SHP77 (cell line): Measurements from ENCODE around the gene SYCE1.
A peak's percentile ranks its signal among the peaks of the same experiment; 100 is the strongest.
"Not testable (repeated sequence)": the region's sequence is repeated elsewhere in the genome, so short reads cannot be mapped to it uniquely, and the experiment has no call there.

ENCODE experiments used
- DNase-seq, 2 experiments: peaks; one replicate each; lab custom pipeline; 2025; lab: John Stamatoyannopoulos, UW

SYCE1 gene

DNA sequence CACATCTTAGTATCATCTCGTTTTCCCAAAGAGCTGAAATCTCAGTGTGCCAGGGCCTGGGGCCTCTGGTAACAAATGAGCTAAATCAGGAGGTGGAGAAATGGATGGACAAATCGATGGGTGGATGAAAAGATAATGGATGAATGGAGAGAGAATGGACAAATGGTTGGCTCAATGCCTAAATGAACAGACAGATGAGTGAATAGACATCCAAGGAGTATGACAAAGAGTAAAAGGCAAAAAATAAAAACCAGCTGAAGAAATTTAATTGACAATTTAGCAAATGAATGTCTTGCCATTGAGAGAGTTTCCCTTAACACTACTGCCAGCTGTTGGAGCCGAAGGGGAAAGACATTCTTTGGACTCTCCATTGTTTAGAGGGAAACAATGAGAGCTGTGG is 8.0 kb downstream of the SYCE1 start:
- DNase-seq = no peak

DNA sequence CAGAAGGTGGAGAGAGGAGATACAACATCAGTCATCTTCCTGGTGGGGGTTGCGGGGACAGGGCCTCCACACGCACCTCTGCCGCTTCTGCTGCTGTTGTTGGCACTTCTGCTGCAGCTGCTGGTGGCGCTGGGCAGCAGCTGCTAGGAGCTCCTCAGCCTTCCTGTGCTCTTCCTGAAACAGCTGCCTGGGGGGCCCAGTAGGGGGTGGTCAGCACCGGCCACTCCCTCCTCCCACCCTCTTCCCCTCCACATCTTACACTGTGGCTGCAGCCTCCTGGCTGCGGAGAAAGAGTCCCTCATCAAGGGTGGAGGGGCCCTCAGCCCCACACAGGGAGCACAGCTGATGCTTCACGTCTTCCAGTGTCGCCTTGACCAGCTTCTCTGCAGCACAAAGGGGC is 9.9 kb downstream of the SYCE1 start:
- DNase-seq = no peak

DNA sequence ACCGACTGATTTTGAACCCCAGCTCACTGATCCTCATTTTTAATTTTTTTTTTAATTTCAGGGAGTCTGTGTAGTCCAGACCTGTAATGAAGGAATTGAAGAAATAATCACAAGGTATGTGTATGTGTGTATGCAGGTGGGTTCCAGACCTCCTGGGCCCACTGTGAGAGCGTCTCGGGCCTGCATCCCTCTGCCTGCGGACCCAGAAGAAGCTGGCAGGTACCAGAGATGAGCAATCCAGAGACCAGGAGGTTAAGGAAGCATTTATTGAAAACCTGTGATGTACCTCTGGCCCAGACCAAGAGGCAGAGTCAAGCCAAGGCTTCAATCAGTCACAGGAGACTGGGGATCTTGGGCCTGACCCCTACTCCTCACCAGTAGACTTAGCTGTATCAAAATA is 10.8 kb downstream of the SYCE1 start:
- no peak for DNase-seq

DNA sequence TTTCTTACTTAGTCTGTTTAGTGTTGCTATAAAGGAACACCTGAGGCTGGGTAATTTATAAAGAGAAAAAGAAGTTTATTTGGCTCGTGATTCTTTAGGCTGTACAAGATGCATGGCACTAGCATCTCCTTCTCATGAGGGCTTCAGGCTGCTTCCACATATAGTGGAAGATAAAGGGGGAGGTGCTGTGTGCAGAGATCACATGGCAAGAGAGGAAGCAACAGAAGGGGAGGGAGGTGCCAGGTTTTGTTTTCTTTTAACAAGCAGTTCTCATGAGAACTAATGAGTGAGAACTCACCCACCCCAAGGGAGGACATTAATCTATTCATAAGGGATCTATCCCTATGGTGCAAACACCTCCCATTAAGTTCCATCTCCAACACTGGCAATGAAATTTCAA is 20.9 kb downstream of the SYCE1 start:
- no peak for DNase-seq

DNA sequence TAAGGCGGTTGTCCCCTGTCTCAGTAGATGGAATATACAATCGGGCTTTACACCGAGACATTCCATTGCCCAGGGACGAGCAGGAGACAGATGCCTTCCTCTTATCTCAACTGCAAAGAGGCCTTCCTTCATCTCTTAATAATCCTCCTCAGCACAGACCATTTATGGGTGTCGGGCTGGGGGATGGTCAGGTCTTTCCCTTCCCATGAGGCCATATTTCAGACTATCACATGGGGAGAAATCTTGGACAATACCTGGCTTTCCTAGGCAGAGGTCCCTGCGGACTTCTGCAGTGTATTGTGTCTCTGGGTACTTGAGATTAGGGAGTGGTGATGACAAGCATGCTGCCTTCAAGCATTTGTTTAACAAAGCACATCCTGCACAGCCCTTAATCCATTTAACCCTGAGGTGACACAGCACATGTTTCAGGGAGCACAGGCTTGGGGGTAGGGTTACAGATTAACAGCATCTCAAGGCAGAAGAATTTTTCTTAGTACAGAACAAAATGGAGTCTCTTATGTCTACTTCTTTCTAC is 23.9 kb downstream of the SYCE1 start:
- not testable (repeated sequence) for DNase-seq

DNA sequence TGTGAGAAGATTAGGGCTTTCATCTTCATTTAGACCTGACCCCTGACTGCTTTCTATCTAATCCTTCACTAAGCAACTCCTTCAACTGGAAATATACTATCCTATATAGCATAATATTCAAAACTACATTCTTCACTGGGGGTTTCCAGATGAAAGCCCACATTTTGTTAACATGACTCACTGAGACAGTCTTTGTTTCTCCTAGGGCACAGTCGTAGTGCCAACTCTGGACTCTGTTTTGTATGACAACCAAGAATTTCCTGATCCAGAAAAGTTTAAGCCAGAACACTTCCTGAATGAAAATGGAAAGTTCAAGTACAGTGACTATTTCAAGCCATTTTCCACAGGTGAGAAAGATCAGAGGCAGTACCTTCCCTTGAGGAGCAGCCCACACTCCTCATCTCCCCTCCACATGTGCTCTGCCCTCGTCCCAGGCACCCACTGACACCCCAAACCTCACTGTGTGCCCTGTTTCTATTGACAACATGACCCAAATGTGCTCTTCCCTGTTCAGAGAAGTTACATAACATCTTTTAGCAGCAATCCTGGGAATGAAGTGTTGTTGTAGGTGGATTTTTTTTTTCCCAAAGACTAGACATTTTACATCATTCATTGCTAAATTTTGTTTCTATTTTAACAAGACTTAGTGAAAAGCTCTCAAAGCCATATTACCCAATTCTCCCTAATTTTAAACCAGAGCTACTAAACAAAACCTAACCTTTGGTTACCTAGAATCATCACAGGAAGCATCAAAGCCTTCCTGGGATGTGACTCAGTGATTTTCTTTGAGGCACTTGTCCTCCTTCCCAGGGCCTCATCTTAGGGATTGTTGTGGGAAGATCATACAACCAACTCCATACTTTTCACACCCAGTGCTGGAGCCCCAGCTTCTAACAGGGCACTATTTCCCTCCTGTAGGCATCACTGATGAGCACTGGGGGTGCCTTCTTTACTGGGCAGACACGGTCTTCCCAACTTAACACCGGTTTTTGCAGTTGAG is 27.5 kb downstream of the SYCE1 start:
- no peak for DNase-seq

DNA sequence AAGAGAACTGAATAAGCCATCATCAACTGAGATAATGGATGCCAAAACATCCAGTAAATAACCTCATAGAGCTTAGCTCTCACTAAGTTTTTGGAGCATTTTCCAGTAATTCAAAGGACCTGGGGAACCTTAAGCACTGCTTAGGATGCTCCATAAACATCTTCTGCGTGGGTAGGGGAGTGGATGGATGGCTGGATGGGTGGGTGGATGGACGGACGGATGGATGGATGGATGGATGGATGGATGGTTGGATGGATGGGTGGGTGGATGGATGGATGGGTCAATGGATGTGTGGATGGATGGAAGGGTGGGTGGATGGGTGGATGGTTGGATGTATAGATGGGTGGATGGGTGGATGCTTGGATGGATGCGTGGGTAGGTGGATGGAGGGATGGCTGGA is 29.2 kb downstream of the SYCE1 start:
- no peak for DNase-seq

DNA sequence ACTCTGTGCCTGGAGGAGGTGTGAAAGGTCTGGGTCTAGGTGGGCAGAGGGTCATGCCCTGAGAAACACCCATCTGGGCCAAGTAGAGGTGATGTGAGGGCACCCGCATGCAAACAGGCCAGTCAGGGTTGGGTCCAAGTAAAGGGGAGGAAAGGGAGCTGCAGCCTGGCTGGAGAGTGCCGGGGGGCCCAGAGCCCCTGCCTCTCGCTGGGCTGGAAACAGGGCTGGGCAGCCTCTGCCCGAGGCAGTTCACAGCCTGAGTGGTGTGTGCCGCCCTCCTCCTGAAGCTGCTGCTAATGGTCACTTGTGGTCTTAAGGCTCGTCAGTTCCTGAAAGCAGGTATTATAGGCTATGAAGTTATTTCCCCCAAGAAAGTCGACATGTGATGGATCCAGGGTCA is 31.0 kb downstream of the SYCE1 start:
- DNase-seq = no peak

DNA sequence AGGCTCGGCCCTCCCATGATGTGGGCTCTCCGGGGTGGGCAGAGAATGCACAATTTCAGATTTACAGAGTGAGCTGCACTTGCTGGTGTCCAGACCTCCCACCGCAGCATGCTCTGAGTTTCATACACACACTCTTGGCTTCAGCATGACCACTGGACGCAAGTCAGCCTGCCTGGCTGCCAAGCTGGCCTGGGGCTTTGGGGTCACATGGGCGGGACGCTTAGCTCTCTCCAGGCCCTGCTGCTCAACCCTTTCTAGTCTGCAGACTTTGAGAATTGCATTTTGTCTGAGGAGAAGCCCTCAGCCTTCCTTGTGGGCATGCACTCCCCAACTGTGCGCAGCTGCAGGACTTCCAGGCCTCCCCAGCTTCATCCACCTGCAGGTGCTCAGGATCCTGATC is 32.5 kb downstream of the SYCE1 start:
- DNase-seq = no peak

DNA sequence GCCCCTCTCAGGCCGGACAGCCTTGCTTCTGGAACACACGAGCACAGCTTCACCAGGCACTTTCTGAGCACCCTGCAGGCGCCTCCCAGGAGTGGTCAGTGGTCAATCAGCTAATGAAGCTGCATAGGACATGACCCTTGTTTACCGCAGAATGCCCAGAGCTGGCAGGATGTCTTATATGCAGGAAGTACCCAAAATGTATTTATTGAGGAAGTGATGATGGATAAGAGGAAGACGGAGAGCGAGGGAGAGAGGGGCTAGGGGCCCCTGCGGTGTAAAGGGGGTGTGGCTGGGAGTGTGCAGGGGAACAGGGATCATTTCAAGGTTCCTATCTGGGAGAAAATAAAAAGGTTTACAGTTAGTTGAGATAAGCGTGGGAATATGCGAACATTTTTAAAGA is 34.9 kb downstream of the SYCE1 start:
- no peak for DNase-seq

DNA sequence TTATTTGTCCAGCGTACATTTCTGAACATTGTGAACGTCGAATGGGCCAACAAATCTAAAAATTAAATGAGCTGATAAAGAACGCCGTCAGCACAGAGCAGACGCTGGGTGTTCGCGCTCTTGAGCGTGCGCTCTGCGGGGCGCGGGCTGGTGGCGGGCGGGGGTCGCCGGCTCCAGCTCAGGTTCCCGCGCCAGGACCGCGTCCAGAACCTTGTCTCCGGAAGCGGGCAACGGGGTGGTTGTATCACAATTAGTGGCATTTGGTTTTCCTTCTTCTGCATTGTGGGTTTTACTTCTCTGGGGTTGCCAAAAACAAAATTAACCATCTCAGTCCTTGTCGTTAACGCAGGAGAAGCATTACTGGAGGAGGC is 35.8 kb downstream of the SYCE1 start:
- no peak for DNase-seq

DNA sequence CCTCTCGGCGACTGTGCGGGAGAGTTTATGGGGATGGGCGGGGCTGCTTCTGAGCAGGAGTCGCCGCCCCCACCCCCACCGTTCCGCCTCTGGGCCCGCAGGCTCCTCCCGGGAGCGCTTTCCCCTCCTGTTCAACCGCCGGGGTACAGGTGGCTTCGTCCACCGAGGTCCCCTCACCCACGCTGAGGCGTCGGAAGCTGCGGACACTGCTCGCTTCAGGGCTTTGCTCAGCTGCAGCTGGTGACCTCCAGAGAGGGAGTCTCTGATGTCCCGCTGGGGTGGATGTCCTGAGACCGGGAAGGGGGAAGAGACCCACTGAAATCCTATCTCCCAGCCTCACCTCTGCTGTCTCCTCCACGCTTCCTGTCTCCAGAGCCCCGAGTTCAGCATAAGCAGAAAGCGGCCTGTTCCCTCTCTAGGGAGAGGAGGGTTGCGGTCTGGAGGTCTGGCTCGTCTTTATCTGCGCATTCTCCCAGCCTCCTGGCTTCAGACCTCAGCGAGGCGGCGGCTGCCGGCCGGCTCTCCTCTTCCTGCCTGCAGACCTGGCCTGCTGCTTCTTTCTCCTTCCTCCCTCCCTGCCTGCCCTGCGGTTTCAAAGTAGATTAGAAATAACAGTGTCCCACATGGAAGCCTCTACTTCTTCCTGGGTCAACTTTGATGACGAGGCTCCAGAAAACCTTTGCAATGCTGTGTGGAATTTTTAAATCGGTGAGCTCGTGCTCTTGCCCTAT is 36.4 kb downstream of the SYCE1 start:
- DNase-seq = no peak

DNA sequence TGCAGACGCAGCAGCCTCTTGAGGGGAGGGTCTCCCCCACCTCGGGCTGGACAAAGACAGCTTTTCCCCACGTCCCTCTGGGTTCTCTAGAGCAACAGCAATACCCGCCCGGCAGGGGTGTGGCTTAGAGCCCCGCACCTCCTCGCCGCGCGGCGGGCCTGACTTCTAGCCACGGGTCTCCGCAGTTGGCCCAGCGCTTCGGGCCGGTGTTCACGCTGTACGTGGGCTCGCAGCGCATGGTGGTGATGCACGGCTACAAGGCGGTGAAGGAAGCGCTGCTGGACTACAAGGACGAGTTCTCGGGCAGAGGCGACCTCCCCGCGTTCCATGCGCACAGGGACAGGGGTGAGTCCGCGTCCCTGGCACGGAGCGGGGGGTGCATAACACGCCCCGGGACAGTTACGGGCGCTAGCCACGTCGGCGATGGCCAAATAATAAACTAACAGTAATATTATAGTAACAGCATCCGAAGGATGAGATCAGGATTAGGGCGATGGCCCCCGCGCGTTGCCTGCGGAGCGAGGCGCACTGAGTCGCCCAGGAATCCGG is 37.0 kb downstream of the SYCE1 start:
- DNase-seq = no peak

DNA sequence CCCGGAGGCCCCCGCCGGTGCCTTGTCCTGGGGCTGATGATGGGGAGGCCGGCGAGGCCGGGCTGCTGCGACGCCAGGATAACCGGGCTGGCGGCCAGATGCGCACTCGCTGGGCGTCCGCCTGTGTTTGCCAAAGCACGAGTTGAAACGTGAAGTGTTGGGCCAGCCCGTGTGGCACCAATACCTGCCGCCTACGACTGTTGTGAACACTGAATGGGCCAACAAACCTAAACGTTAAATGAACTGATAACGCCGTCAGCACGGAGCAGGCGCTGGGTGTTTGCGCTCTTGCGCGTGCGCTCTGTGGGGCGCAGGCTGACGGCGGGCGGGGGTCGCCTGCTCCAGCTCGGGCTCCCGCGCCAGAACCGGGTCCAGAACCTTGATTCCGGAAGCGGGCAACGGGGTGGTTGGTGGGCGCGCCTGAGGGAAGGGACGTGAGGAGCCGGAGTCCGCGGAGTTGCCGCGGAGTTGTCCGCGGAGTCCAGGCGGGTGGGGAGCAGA is 37.6 kb downstream of the SYCE1 start:
- DNase-seq = no peak

DNA sequence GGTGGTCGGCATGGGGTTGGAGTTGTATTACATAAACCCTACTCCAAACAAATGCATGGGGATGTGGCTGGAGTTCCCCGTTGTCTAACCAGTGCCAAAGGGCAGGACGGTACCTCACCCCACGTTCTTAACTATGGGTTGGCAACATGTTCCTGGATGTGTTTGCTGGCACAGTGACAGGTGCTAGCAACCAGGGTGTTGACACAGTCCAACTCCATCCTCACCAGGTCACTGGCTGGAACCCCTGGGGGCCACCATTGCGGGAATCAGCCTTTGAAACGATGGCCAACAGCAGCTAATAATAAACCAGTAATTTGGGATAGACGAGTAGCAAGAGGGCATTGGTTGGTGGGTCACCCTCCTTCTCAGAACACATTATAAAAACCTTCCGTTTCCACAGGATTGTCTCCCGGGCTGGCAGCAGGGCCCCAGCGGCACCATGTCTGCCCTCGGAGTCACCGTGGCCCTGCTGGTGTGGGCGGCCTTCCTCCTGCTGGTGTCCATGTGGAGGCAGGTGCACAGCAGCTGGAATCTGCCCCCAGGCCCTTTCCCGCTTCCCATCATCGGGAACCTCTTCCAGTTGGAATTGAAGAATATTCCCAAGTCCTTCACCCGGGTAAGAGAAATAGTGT is 38.3 kb downstream of the SYCE1 start, which contains the start of gene CYP2E1:
Gene CYP2E1 (plus strand): TSS at position 407 of the 632 bp plus-strand sequence. CDS start 33 bp downstream, at position 440.
- no peak for DNase-seq

DNA sequence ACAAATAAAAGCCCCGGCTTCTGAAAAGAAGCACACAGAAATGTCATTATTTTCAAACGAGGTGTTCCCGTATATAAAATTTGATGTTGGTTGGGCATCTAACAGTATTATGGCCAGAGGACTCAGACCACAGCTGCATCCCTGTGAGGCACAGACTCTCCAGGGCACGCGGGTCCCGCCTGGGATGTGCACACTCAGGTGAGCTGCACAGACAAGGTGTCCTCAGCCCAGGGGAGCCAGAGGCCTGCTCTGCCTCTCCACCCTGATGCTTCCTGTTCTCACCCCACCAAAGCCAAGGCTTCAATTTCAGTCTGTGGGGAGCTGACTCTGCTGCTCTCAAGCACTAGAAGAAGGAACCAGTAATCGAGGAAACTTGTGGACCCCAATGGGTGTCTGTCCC is 39.9 kb downstream of the SYCE1 start:
- no peak for DNase-seq

DNA sequence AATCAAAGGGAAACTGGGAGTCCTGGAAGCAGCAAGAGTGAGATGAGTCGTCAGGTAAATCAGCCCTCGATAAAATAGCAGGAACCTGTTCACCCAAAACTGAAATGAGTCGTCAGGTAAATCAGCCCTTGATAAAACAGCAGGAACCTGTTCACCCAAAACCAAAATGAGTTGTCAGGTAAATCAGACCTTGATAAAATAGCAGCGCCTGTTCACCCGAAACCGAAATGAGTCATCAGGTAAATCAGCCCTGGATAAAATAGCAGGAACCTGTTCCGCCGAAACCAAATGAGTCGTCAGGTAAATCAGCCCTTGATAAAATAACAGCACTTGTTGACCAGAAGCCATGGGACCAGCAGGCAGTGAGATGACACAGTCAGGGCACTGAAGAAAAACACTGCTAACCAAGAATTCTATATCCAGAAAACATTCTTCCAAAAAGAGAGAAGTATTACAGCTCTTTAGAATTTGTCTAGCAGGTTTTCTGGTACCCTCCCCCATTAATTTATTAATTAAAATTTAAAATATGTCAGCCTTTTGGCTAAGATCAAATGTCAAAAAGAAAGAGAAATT is 41.7 kb downstream of the SYCE1 start:
- DNase-seq = no peak

DNA sequence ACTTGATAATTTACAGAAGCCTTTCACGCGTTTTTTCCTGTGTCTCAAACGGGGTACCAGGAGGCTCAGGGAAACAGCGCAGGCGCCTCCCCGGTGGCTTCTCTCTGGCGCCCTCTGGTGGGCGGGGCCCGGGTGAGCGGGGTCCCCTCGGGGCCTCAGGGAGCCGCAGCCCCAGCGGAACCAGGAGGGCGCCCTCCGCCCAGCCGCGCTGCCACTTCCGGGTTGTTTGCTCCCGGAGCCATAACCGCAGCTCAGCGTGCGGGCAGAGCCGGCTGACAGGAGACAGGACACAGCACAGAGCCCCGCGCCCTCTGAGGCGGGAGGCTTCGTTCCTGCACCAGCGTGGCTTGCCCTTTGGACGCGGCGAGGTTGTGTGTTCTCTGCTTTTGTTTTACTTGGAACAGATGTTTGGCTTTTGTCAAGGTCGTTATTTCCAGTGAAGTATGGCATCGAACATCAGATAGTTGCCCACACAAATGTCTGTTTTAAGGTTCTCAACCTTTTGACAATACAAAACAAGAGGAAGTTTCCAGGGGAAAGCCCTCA is 45.1 kb downstream of the SYCE1 start:
- DNase-seq = peak; percentile 81 to 85

DNA sequence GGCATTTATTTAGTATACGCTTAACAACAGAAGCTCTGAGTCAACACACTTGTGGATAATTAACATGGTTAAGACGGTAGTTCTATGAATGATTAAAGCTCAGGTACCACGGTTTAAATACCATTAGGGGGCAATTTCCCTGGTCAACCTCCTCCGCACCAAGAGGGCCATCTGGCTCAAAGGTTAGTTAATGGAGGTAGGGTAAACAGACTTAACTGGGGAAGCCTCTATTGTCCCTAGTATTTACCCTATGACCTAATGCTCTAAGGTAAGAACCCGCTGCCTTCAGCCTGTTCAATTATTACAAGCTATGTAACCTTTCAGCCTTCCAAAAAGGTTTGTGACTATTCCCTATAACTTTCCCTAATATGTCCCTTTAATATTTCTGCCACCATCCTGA is 46.9 kb downstream of the SYCE1 start:
- peak; percentile 60 to 67 for DNase-seq

DNA sequence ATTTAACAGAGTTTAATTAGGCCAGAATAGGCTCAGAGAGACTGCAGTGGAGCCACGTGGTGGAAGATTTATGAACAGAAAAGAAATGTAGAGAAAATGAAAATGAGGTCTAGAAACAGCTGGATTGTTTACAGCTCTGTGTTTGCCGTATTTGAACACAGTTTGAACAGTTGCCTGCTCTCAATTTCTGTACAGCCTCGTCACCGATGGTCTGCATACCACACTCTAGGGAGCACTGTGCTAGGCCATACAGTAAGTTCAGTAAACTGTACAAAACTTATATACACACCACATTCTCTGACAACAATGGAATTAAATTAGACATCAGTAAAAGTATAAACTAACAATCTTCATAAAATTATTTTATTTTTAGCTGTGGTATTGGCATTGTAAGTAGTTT is 49.3 kb downstream of the SYCE1 start:
- no peak for DNase-seq

DNA sequence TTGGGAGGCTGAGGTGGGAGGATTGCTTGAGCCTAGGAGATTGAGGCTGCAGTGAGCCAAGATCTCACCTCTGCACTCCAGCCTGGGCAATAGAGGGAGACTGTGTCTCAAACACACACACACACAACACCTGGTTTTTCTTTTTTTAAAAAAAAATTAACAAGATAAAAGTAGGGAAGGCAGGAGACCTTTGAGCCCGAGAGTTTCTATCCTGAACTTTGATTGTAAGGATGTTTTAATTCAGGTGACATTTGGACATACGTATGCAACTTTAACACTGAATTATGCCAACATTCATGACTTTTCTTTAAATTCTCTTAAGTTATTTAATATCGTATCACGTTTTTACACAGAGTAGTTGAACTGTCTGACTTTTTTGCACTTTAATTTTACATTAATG is 49.9 kb downstream of the SYCE1 start:
- DNase-seq = no peak
